ENCODE data around the gene SNRPA. TPM values are rescaled to one million over a fixed set of nuclear protein-coding genes. Genes with fewer than 3 reads are reported as not detected.
A peak's percentile ranks its signal among the peaks of the same experiment; 100 is the strongest.

The SNRPA gene
- total RNA-seq, 2 experiments from 2014 or later: 214 to 315 TPM

DNA sequence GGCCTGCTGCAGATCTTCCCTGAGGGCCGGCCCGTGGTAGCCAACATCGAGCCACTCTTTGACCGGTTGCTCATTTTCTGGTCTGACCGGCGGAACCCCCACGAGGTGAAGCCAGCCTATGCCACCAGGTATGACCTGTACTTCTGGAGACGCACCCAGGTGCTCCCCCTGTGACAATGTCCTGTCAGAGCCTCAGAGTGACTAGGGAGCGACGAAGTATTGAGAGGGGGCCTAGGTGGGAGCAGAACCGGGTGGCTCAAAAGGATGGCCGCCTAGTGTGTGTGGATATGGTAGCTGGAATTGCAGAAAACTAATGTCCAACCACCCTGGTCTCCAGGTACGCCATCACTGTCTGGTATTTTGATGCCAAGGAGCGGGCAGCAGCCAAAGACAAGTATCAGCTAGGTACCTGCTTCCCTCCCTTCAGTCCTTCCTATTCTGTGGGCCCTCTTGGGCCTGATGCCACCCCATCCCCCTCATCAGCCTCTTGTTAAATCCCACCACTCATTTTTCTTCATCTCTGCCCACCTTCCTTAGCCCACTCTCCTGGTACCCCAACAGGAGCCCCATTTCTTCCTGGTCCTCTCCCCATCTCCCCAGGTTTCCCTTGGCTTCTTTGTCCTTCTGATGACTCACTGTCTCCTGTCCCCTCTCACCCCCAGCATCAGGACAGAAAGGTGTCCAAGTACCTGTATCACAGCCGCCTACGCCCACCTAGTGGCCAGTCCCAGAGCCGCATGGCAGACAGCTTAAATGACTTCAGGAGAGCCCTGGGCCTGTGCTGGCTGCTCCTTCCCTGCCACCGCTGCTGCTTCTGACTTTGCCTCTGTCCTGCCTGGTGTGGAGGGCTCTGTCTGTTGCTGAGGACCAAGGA is 56.4 kb downstream of the SNRPA start:
- intact Hi-C loops (cut with micrococcal nuclease; ENCODE audit: unreplicated experiment): loop anchor here (1.0 kb wide), 1 partner anchor 144 kb away; no protein-coding TSS in a partner anchor
- H3K79me2 ChIP-seq (ENCODE audit: insufficient read depth, low read depth, low read length): peaks cover 41% of the 10 kb centered on the region; the same call in 1 of the 2 replicates

DNA sequence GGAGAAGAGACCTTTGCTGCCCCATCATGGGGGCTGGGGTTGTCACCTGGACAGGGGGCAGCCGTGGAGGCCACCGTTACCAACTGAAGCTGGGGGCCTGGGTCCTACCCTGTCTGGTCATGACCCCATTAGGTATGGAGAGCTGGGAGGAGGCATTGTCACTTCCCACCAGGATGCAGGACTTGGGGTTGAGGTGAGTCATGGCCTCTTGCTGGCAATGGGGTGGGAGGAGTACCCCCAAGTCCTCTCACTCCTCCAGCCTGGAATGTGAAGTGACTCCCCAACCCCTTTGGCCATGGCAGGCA is 57.0 kb downstream of the SNRPA start:
- no peak for DNase-seq (ENCODE audit: low spot score)
- intact Hi-C loops (cut with micrococcal nuclease; ENCODE audit: unreplicated experiment): no loop called here
- BruUV-seq (replicated peaks): TSS peak; percentile 55
- H3K9me2 ChIP-seq (ENCODE audit: insufficient read depth, low read length): no peaks in the 10 kb centered on the region
- peaks cover 71% of the 10 kb centered on the region for H3K36me3 ChIP-seq (ENCODE audit: insufficient read depth, low read length)
- ChIA-PET CTCF (ENCODE audit: unreplicated experiment) (interaction anchor here (1.0 kb wide), 1 partner anchor 54 kb away, joined by 4 read pairs; no protein-coding TSS in a partner anchor), POLR2A (no interaction called here)
- no peak overlapping the region for H2AFZ ChIP-seq (ENCODE audit: low read length)
- TF ChIP-seq, protein P1, sequence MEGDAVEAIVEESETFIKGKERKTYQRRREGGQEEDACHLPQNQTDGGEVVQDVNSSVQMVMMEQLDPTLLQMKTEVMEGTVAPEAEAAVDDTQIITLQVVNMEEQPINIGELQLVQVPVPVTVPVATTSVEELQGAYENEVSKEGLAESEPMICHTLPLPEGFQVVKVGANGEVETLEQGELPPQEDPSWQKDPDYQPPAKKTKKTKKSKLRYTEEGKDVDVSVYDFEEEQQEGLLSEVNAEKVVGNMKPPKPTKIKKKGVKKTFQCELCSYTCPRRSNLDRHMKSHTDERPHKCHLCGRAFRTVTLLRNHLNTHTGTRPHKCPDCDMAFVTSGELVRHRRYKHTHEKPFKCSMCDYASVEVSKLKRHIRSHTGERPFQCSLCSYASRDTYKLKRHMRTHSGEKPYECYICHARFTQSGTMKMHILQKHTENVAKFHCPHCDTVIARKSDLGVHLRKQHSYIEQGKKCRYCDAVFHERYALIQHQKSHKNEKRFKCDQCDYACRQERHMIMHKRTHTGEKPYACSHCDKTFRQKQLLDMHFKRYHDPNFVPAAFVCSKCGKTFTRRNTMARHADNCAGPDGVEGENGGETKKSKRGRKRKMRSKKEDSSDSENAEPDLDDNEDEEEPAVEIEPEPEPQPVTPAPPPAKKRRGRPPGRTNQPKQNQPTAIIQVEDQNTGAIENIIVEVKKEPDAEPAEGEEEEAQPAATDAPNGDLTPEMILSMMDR (conservative IDR thresholded peaks at IDR 0.05; ENCODE audit: low read length): no peak
- TF ChIP-seq EZH2phosphoT487 (IDR thresholded peaks at IDR 0.05; ENCODE audit: borderline replicate concordance, low read depth, low read length): no peak
- no peak overlapping the region for H3K4me3 ChIP-seq (ENCODE audit: low read depth, low read length, poor library complexity, severe bottlenecking)
- no peak overlapping the region for H3K4me2 ChIP-seq (ENCODE audit: low read length)
- H3K27ac ChIP-seq (ENCODE audit: low read depth, low read length, poor library complexity, severe bottlenecking): no peak overlapping the region
- peaks cover 54% of the 10 kb centered on the region for H3K4me1 ChIP-seq (ENCODE audit: insufficient read depth, low read length, poor library complexity, severe bottlenecking)
- H3K79me2 ChIP-seq (ENCODE audit: insufficient read depth, low read depth, low read length): peaks cover 36% of the 10 kb centered on the region; the same call in 1 of the 2 replicates
- no peaks in the 10 kb centered on the region for H3K9me3 ChIP-seq (ENCODE audit: low read length)
- H4K20me1 ChIP-seq (ENCODE audit: insufficient read depth, low read length): peaks cover 18% of the 10 kb centered on the region; the same call in 1 of the 2 replicates

More for the DNA sequence above, 56.4 kb downstream of the SNRPA start:
- TF ChIP-seq, protein P1 (conservative IDR thresholded peaks at IDR 0.05; ENCODE audit: low read length): peak; percentile 55
- no peak for TF ChIP-seq EZH2phosphoT487 (IDR thresholded peaks at IDR 0.05; ENCODE audit: borderline replicate concordance, low read depth, low read length)
- no peaks in the 10 kb centered on the region for H3K9me3 ChIP-seq (ENCODE audit: low read length)
- no TSS peak for BruUV-seq (replicated peaks)
- H2AFZ ChIP-seq (ENCODE audit: low read length): no peak overlapping the region
- POLR2A ChIA-PET: no interaction called here
- no peak overlapping the region for H3K27ac ChIP-seq (ENCODE audit: low read depth, low read length, poor library complexity, severe bottlenecking)
- peak; percentile 48 for DNase-seq (ENCODE audit: low spot score)
- H3K9me2 ChIP-seq (ENCODE audit: insufficient read depth, low read length): no peaks in the 10 kb centered on the region
- peaks cover 60% of the 10 kb centered on the region for H3K4me1 ChIP-seq (ENCODE audit: insufficient read depth, low read length, poor library complexity, severe bottlenecking)
- peak overlapping the region; percentile 18; the same call in 1 of the 2 replicates for H3K4me2 ChIP-seq (ENCODE audit: low read length)
- H4K20me1 ChIP-seq (ENCODE audit: insufficient read depth, low read length): peaks cover 21% of the 10 kb centered on the region; the same call in 1 of the 2 replicates
- CTCF ChIA-PET (ENCODE audit: unreplicated experiment): interaction anchor here (1.0 kb wide), 1 partner anchor 54 kb away, joined by 4 read pairs; no protein-coding TSS in a partner anchor
- H3K36me3 ChIP-seq (ENCODE audit: insufficient read depth, low read length): peaks cover 76% of the 10 kb centered on the region
- no peak overlapping the region for H3K4me3 ChIP-seq (ENCODE audit: low read depth, low read length, poor library complexity, severe bottlenecking)

DNA sequence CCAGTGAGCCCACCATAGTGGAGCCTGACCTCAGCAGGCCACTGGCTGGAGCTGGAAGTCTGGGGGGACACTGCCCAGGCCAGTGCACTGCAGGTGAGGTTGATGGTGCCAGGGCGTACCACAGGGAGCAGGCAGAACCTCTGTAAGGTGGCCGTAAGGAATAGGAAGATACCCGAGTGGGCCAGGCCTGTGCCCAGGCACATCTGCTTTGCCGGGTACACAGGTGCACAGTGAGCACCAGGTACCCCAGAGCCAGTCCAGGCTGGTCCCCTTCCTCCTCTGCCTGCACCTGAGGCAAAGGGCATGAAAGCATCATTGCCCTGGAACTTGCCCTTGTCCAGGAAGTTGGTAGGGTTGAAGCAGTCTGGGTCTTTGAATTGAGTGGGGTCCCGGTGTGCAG is 57.5 kb downstream of the SNRPA start:
- peaks cover 30% of the 10 kb centered on the region; the same call in 1 of the 2 replicates for H3K79me2 ChIP-seq (ENCODE audit: insufficient read depth, low read depth, low read length)
- BruUV-seq (replicated peaks): no TSS peak
- no peak overlapping the region for H2AFZ ChIP-seq (ENCODE audit: low read length)
- no peaks in the 10 kb centered on the region for H3K9me3 ChIP-seq (ENCODE audit: low read length)
- H3K4me1 ChIP-seq (ENCODE audit: insufficient read depth, low read length, poor library complexity, severe bottlenecking): peaks cover 49% of the 10 kb centered on the region
- no peak overlapping the region for H3K4me3 ChIP-seq (ENCODE audit: low read depth, low read length, poor library complexity, severe bottlenecking)
- TF ChIP-seq, protein P1 (conservative IDR thresholded peaks at IDR 0.05; ENCODE audit: low read length): no peak
- no peak for TF ChIP-seq EZH2phosphoT487 (IDR thresholded peaks at IDR 0.05; ENCODE audit: borderline replicate concordance, low read depth, low read length)
- no peak overlapping the region for H3K4me2 ChIP-seq (ENCODE audit: low read length)
- peaks cover 66% of the 10 kb centered on the region for H3K36me3 ChIP-seq (ENCODE audit: insufficient read depth, low read length)
- POLR2A ChIA-PET: no interaction called here
- intact Hi-C loops (cut with micrococcal nuclease; ENCODE audit: unreplicated experiment): no loop called here
- no peaks in the 10 kb centered on the region for H3K9me2 ChIP-seq (ENCODE audit: insufficient read depth, low read length)
- CTCF ChIA-PET (ENCODE audit: unreplicated experiment): no interaction called here
- no peak overlapping the region for H3K27ac ChIP-seq (ENCODE audit: low read depth, low read length, poor library complexity, severe bottlenecking)
- H4K20me1 ChIP-seq (ENCODE audit: insufficient read depth, low read length): peaks cover 15% of the 10 kb centered on the region; the same call in 1 of the 2 replicates
- no peak for DNase-seq (ENCODE audit: low spot score)

All from OCI-LY7 (cell line).